ENCODE data around the gene EYS.
A peak's percentile ranks its signal among the peaks of the same experiment; 100 is the strongest.

EYS gene

DNA sequence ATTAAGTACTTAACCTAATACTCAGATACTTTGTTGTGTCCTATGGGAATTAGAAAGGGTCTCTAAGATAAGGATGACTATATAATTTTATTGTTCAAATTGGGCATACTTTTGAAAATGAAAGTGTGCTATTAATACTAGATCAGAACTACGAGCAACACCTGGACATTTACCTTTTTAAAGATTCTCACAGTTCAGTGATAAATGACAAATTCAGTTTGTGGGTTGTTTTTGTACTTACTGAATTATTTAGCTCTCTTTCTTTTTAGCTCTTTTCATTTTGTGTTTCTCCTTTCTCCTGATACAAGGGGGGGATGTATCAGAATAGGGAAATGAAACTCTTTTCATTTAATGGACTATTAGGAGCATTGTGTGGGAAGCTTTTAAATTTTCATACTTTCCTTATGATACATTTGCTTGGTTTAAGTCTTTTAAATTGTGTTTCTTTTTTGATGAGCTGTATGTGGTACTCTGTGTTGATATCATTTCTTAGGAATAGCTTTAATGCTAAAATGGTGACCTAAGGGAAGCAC lies 2023.9 kb downstream of the EYS start:
- H3K4me1 ChIP-seq (ENCODE audit: control insufficient read depth, low read length) = peaks cover 94% of the 10 kb centered on the region

DNA sequence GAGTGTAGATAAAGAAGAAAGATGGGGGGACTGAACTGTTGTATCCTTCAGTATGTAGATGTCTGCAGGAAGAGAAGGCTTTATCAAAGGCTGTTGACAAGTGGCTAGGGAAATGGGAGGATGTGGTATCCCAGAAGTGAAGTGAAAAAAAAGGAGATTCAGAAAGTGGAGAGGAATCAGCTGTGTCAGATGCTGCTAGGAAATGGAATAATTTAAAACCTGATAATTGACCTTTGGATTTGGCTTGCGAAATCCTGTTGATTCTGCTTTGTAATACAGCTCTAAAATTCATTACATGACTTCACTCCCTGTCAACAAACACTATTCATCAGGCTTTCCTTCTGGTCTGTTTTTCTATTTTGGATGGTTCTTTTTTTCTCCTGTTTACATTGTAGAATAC lies 2029.7 kb downstream of the EYS start:
- Histone ChIP-seq H3K4me1 (ENCODE audit: control insufficient read depth, low read length) (peaks cover 100% of the 10 kb centered on the region), H3F3A (ENCODE audit: control insufficient read depth, insufficient read depth) (peaks cover 35% of the 10 kb centered on the region), H3K9me2 (replicated peaks; ENCODE audit: control insufficient read depth, low read length) (no peaks in the 10 kb centered on the region), H3K4me2 (ENCODE audit: low read length) (peak overlapping the region; percentile 74), H3K36me3 (ENCODE audit: control insufficient read depth, low read length) (peaks cover 81% of the 10 kb centered on the region), H4K20me1 (ENCODE audit: control insufficient read depth, insufficient read depth, low read depth, low read length) (peaks cover 4% of the 10 kb centered on the region; the same call in 1 of the 2 replicates), H3K9me3 (ENCODE audit: control insufficient read depth, insufficient read depth, low read length) (no peaks in the 10 kb centered on the region), H3K79me2 (ENCODE audit: control insufficient read depth, low read length) (peaks cover 100% of the 10 kb centered on the region), H3K27me3 (ENCODE audit: control insufficient read depth, low read length) (no peaks in the 10 kb centered on the region), H3K4me3 (ENCODE audit: low read length) (peak overlapping the region; percentile 46), H3K27ac (ENCODE audit: low read depth, low read length) (peak overlapping the region; percentile 95)
- no peak for TF ChIP-seq EZH2phosphoT487 (IDR thresholded peaks at IDR 0.05; ENCODE audit: borderline replicate concordance, low read length)
- TF ChIP-seq, protein P1, sequence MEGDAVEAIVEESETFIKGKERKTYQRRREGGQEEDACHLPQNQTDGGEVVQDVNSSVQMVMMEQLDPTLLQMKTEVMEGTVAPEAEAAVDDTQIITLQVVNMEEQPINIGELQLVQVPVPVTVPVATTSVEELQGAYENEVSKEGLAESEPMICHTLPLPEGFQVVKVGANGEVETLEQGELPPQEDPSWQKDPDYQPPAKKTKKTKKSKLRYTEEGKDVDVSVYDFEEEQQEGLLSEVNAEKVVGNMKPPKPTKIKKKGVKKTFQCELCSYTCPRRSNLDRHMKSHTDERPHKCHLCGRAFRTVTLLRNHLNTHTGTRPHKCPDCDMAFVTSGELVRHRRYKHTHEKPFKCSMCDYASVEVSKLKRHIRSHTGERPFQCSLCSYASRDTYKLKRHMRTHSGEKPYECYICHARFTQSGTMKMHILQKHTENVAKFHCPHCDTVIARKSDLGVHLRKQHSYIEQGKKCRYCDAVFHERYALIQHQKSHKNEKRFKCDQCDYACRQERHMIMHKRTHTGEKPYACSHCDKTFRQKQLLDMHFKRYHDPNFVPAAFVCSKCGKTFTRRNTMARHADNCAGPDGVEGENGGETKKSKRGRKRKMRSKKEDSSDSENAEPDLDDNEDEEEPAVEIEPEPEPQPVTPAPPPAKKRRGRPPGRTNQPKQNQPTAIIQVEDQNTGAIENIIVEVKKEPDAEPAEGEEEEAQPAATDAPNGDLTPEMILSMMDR (IDR thresholded peaks at IDR 0.05; ENCODE audit: low read depth, low read length, poor library complexity, severe bottlenecking) = no peak

More for the DNA sequence above, 2023.9 kb downstream of the EYS start:
- H3K27ac ChIP-seq (ENCODE audit: low read depth, low read length) = peak overlapping the region; percentile 95
- no peaks in the 10 kb centered on the region for H3K9me2 ChIP-seq (replicated peaks; ENCODE audit: control insufficient read depth, low read length)
- H3K27me3 ChIP-seq (ENCODE audit: control insufficient read depth, low read length) = no peaks in the 10 kb centered on the region
- H3F3A ChIP-seq (ENCODE audit: control insufficient read depth, insufficient read depth) = peaks cover 60% of the 10 kb centered on the region
- TF ChIP-seq EZH2phosphoT487 (IDR thresholded peaks at IDR 0.05; ENCODE audit: borderline replicate concordance, low read length) = no peak
- TF ChIP-seq, protein P1 (IDR thresholded peaks at IDR 0.05; ENCODE audit: low read depth, low read length, poor library complexity, severe bottlenecking) = no peak
- H4K20me1 ChIP-seq (ENCODE audit: control insufficient read depth, insufficient read depth, low read depth, low read length) = no peaks in the 10 kb centered on the region
- peak overlapping the region; percentile 74 for H3K4me2 ChIP-seq (ENCODE audit: low read length)
- peak overlapping the region; percentile 44 for H3K4me3 ChIP-seq (ENCODE audit: low read length)
- H3K79me2 ChIP-seq (ENCODE audit: control insufficient read depth, low read length) = peaks cover 92% of the 10 kb centered on the region
- no peaks in the 10 kb centered on the region for H3K9me3 ChIP-seq (ENCODE audit: control insufficient read depth, insufficient read depth, low read length)
- peaks cover 79% of the 10 kb centered on the region for H3K36me3 ChIP-seq (ENCODE audit: control insufficient read depth, low read length)

DNA sequence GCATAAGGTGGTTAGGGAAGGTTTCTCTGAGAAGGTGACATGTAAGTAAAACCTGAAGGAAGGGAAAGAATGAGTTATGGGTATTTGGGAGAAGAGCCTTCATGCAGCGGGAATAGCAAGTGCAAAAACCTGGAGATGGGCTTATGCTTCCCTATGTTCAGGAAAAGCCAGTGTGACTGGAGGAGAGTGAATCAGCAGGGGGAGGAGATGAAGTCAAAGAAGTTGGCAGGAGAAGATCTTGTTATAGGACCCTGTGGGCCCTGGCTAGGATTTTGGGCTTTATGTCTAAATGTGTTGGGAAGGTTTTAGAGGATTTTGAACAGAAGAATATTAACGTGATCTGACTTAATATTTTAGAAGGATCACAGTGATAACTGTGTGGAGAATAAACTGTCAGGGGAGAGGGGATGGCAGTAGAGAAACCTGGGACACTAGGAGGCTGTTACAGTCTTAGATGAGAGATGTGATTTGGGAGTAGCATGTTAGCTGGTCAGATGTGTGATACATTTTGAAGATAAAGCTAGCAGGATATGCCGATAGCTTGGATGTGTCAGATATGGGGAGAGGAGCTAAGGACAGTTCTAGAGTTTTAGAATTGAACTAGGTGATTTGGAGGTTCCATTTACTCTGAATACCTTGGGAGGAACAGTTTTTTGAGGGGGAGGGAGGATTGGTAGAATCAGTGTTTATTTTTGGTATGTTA lies 2030.5 kb downstream of the EYS start:
- H3K36me3 ChIP-seq (ENCODE audit: control insufficient read depth, low read length) = peaks cover 78% of the 10 kb centered on the region
- H3K4me1 ChIP-seq (ENCODE audit: control insufficient read depth, low read length) = peaks cover 100% of the 10 kb centered on the region
- H3F3A ChIP-seq (ENCODE audit: control insufficient read depth, insufficient read depth) = peaks cover 28% of the 10 kb centered on the region
- H3K4me2 ChIP-seq (ENCODE audit: low read length) = peak overlapping the region; percentile 74
- peaks cover 4% of the 10 kb centered on the region; the same call in 1 of the 2 replicates for H4K20me1 ChIP-seq (ENCODE audit: control insufficient read depth, insufficient read depth, low read depth, low read length)
- no peak for TF ChIP-seq EZH2phosphoT487 (IDR thresholded peaks at IDR 0.05; ENCODE audit: borderline replicate concordance, low read length)
- TF ChIP-seq, protein P1 (IDR thresholded peaks at IDR 0.05; ENCODE audit: low read depth, low read length, poor library complexity, severe bottlenecking) = no peak
- H3K9me3 ChIP-seq (ENCODE audit: control insufficient read depth, insufficient read depth, low read length) = no peaks in the 10 kb centered on the region
- H3K9me2 ChIP-seq (replicated peaks; ENCODE audit: control insufficient read depth, low read length) = no peaks in the 10 kb centered on the region
- peak overlapping the region; percentile 95 for H3K27ac ChIP-seq (ENCODE audit: low read depth, low read length)
- peaks cover 100% of the 10 kb centered on the region for H3K79me2 ChIP-seq (ENCODE audit: control insufficient read depth, low read length)
- H3K4me3 ChIP-seq (ENCODE audit: low read length) = peak overlapping the region; percentile 46
- no peaks in the 10 kb centered on the region for H3K27me3 ChIP-seq (ENCODE audit: control insufficient read depth, low read length)
